Measurements from ENCODE around the gene GRK1.

The GRK1 gene

DNA sequence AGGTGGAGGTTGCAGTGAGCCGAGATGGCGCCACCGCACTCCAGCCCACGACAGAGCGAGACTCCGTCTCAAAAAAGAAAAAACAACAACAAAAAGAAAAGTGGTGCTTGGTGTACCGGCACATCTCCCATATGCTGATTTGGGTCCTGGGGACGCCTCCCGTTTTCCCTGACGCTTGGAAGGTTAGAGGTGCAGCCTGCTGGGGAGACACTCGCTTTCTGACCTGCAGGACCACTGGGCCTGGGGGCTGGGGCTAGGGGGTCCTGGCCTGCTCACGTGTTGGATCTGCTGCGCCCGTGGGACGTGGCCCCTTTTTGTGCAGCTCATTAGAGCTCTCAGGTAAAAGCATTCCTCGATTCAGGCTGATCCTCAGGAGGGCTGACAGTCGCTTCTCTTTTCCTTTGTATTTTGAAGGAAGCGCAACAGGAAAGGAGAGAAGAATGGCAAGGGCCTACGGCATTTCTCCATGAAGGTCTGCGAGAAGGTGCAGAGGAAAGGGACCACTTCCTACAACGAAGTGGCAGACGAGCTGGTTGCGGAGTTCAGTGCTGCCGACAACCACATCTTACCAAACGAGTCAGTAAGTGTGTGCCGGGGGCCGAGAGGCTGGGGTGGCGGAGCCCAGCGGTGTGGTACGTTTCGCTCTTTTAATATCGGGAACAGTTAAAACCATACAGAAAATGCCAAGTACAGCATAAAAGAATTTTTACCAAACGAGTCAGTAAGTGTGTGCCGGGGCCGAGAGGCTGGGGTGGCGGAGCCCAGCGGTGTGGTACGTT lies 34.1 kb upstream of the GRK1 start:
- no peak for DNase-seq

DNA sequence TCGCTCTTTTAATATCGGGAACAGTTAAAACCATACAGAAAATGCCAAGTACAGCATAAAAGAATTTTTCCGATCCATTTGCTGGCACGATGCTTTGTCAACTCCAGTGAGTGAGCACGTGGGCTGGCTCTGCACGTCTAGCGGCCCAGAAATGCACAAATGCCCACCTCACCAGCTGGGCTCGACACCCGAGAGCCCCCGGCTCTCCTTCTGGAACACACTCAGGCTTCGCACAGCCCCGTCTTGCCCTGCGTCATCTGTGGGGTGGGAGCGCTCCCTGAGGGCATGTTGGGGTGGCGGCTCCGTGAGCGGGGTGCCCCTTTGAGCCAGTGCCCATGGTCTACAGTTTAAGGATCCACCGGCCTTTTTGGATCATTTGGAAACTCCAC lies 33.5 kb upstream of the GRK1 start:
- no peak for DNase-seq

- no peak for DNase-seq
These were observed 32.6 kb upstream of the GRK1 start for GRCh38 chr13:113634279-113635047.

- no peak for DNase-seq
These were observed 32.0 kb upstream of the GRK1 start for GRCh38 chr13:113635048-113635420.

DNA sequence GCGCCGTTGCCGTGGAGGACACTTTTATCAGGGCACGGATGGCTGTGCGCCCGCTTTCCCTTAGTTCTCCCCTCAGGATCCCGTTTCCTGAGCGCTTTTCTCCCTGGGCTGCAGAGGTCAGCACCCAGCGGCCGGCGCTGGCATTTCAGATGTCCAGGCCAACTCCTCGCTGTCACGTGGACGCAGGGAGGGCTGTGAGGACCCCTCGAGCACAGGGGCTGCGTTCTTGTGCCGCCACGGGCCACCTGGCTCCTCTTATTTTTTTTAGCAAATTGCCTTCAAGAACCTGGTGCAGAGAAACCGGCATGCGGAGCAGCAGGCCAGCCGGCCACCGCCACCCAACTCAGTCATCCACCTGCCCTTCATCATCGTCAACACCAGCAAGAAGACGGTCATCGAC lies 31.3 kb upstream of the GRK1 start:
- DNase-seq: no peak

DNA sequence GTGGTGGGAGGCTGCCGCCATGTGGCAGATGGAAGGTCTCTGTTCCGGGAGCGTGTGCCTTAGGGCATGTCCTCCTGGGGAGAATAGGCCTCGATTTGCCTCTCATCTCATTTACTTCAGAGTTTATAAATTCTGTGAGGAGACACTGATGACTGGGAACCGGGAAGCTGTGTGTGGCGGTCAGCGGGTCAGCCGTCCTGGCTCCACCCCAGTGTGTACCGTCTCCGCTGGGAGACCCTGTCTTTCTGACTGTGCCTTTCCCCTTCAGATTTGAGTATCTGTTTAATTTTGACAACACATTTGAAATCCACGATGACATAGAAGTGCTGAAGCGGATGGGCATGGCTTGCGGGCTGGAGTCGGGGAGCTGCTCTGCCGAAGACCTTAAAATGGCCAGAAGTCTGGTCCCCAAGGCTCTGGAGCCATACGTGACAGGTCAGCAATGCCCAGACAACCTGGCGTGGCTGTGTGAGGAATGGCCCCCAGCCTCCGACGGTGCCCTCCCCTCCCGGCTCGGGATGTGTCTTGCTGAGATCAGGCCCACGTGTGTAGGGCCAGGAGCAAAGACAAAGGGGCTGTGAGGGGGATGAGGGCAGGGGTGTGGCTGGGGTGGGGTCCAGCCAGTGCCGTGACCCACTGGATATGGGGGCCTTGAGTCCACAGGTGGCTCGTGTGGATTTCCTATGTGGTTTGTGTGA lies 30.6 kb upstream of the GRK1 start:
- no peak for DNase-seq

- no peak for DNase-seq
These were observed 29.5 kb upstream of the GRK1 start for GRCh38 chr13:113637262-113638160.

- DNase-seq: no peak
These were observed 28.8 kb upstream of the GRK1 start for GRCh38 chr13:113638173-113638746.

GRCh38 chr13:113638806-113639205 lies 28.2 kb upstream of the GRK1 start:
- no peak for DNase-seq

DNA sequence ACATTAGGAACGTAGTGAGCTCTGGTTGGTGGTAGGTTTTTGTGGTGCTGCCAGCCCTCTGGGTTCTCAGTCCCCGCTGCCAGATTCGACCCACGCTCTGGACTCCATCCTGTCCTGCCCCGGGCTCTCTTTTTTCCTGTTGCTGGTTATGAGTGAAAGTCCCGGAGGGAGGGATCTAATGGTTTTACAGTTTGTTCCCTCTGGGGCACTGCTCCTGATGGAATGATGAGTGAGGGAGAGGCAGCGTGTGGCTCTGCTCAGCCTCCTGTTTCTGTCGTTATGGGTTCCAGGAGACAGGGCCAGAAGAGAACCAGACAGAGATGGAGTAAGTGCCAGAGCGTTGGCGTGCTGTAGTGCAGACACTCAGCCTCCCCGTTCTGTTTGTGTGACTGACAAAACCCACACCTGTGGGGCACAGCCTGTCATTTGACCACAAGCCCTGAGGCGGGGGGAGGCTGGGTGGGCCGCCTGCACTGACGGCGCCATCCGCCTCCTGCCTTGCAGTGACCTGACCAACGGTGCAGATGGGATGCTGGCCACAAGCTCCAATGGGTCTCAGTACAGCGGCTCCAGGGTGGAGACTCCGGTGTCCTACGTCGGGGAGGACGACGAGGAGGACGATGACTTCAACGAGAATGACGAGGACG lies 27.3 kb upstream of the GRK1 start:
- DNase-seq: no peak

DNA sequence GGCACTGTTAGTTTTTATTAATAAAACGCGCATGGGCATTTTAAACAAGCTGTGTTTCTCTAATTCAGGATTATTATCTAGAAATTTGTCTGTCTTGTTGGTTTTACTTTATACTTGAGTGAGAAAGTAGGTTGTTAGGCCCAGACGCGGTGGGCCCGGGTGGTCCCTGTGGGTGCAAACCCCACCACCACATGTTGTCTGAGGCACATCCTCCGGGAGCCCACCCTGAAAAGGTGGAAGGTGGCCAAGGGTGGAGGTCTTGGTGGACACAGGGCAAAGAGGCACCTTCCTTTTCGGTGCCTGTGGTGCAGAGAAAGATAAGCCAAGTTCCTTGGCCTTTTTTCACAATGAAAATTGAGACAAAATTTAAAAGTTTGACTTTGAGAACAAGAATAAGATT lies 25.6 kb upstream of the GRK1 start:
- no peak for DNase-seq

GRCh38 chr13:113642563-113642962 lies 24.5 kb upstream of the GRK1 start:
- no peak for DNase-seq

- no peak for DNase-seq
These were observed 23.4 kb upstream of the GRK1 start for GRCh38 chr13:113643593-113643992.

GRCh38 chr13:113644800-113645199 lies 22.2 kb upstream of the GRK1 start:
- no peak for DNase-seq

DNA sequence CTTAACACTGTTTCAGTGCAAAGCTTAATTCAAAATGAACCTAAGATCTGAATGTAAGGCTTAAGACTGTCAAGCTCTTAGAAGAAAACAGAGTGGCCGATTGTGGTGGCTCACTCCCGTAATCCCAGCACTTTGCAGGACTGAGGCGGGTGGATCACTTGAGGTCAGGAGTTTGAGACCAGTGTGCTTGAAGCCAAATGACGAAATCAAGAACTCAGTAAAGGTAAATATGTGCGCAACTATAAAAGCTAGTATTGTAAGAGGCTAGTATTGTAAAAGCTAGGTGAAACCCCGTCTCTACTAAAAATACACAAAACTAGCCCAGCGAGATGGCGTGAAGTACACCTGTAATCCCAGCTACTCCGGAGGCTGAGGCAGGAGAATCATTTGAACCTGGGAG lies 21.7 kb upstream of the GRK1 start:
- no peak for DNase-seq

GRCh38 chr13:113646376-113646775 lies 20.6 kb upstream of the GRK1 start:
- DNase-seq: no peak

- no peak for DNase-seq
These were observed 20.1 kb upstream of the GRK1 start for GRCh38 chr13:113646921-113647340.

- DNase-seq: no peak
These were observed 19.4 kb upstream of the GRK1 start for GRCh38 chr13:113647351-113648215.

DNA sequence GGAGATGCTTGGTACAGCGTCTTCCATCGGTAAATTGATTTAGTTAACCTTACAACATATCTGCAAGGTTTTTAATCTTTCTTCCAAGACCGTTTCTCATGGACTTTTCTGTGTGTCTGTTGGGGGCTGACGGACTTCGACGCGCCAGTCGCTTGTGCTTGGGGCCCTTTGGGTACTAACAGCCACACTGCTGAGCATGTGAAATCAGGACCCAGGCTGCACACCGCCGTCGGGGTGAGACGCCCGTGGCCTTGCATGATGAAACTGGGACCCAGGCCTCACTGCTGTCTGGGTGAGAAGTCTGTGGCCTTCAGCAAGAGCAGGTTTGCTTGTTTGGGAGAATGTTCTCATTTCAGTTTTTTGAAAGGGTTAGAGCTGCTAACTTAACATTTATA lies 18.8 kb upstream of the GRK1 start:
- DNase-seq: no peak

DNA sequence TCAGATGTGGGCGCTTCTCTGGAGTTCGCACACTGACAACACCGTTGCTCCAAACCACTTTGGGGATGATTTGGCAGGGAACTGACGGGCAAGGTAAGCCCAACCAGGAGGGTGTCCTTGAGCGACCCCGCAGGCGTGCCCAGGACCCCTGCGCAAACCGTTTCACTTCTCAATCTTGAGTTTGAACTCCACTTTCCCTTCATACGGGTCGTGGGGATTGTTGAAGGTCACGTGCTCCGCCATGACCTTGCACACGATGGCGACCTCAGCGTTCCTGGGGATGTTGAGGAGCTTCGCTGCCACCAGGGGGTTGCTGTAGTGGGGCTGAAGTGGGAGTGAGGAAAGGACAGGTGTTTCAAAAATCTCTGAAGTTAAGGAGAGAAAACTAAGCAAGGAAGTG lies 17.8 kb upstream of the GRK1 start:
- no peak for DNase-seq

DNA sequence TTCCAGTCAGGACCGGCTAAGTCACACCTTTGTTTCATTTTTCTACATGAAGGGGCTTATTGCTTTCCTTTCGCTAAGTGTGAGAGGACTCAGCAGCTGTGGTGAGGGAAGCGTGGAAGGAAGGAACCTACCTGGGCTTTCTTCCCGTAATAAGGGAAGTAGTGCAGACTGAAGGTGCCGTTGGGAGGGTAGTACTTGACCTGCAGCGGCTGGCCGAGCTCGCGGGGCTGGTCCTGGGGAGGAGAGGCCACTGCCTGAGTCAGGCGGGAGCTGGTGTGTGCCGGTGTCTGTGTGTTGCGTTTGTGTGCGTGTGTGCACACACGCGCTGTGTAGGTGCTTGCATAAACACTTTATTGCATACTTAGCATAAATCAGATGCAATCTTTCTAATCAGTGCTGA lies 16.7 kb upstream of the GRK1 start:
- DNase-seq: no peak
